GM19397 (cell line): ENCODE measurements around the gene PCNX4.
A peak's percentile ranks its signal among the peaks of the same experiment; 100 is the strongest.
"Not testable (repeated sequence)": the region's sequence is repeated elsewhere in the genome, so short reads cannot be mapped to it uniquely, and the experiment has no call there.

ENCODE experiments used
- ATAC-seq: cut with Tn5 transposase; IDR thresholded peaks from one replicate; pipeline ENCODE4 v1.9.1; 2021; ENCODE audit warnings: mild to moderate bottlenecking, moderate library complexity; ENCODE audit not compliant: unreplicated experiment

The PCNX4 gene

DNA sequence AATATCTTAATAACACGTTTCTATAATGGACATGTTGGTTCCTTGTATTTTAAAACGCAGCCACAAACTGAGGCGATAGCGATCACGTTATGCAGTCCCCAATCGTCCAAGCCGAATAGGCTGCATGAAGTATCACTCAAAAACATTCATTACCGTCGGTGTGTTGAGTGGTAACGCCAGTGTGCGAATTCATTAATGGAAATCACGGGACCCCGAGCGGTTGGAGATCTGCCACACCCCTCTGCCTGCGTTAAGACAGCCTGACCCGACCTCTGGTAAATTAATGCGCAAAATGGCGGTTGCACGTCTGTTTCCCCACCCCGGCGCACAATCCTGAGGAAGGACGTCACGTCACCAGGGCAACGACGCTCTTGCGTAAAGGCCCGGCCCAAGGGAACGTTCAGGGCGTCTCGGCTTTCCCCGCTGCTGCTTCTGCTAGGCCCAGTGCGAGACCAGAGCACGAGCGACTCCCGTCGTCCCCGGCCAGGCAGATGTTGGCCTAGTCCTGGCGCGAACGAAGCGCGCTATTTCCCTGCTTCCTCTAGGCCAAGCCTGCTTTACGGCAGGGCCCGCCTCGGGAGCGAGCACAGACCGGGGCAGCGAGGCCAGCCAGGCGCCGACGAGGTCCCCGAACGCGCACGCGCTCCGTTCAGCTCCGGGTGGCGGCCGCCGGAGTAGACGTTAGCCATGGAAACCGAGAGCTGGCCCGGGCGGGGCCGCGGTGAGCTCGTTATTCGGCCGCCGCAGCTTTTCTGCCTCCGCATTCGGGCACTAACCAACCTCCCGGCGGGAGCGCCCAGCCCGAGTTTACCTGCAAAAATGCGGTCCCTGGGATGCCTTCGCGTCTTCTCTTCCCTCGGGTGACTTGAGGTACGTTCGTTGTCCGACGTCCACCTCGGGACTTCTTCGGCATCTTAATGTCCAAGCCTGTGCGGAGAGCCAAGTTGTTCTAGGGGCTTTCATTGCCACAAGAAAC, at the start of gene PCNX4:
Gene PCNX4, plus strand, starts transcription at position 374 of the 976 bp plus-strand sequence. CDS start 15,716 bp downstream, outside the sequence.
- ATAC-seq: peak; percentile 97

GRCh38 chr14:60047976-60048375, 43.7 kb upstream of the PCNX4 start:
- ATAC-seq: not testable (repeated sequence)

DNA sequence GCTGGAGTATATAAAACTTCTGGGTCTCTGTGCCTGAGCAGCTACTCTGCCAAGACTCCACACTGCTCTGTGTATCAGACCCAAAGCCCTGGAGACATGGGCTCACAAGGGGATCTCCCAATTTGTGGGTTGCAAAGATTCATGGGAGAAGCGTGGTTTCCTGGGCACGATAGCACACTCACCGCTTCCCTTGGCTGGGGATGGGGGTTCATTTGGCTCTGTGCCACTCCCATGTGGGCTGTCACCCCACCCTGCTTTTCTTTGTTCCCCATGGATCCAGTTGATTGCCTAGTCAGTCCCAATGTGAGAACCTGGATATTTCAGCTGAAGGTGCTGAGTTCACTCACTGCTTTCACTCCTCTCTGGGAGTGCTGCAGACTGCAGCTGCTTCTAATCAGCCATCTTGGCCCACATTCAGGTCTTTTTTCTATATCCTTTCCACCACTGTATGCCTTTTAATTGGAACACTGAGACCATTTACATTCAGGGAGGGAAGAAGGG, 40.0 kb upstream of the PCNX4 start:
- no peak for ATAC-seq

GRCh38 chr14:60058087-60058486, 33.6 kb upstream of the PCNX4 start:
- ATAC-seq: no peak

GRCh38 chr14:60061371-60061770, 30.4 kb upstream of the PCNX4 start:
- no peak for ATAC-seq

GRCh38 chr14:60064491-60065072, 27.1 kb upstream of the PCNX4 start:
- no peak for ATAC-seq

GRCh38 chr14:60067882-60068281, 23.8 kb upstream of the PCNX4 start:
- ATAC-seq: no peak

DNA sequence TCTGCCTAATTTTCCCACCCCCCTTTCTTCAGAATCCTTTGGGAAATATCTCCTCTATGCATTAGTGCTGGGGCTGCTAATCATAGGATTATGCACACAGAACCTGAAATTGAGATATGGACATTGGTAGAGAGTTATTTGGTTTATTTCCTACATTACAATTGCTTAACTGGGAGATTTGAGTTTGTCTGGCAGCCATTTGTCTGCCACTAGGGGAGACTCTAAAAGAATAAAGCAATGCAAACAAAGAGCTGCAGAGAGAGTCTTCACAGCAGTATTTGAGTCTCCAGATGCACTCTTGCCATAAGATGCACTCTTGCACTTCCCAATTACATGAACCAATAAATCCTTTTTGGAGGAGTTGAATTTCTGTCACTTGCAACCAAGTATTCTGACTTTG, 12.0 kb upstream of the PCNX4 start:
- ATAC-seq: no peak

- no peak for ATAC-seq
Measured at GRCh38 chr14:60085085-60085484, 6.6 kb upstream of the PCNX4 start.

- no peak for ATAC-seq
Measured at GRCh38 chr14:60085693-60086092, 6.0 kb upstream of the PCNX4 start.

- no peak for ATAC-seq
Measured at GRCh38 chr14:60087668-60088067, 4.1 kb upstream of the PCNX4 start.

GRCh38 chr14:60089221-60089620, 2.5 kb upstream of the PCNX4 start:
- ATAC-seq: no peak

DNA sequence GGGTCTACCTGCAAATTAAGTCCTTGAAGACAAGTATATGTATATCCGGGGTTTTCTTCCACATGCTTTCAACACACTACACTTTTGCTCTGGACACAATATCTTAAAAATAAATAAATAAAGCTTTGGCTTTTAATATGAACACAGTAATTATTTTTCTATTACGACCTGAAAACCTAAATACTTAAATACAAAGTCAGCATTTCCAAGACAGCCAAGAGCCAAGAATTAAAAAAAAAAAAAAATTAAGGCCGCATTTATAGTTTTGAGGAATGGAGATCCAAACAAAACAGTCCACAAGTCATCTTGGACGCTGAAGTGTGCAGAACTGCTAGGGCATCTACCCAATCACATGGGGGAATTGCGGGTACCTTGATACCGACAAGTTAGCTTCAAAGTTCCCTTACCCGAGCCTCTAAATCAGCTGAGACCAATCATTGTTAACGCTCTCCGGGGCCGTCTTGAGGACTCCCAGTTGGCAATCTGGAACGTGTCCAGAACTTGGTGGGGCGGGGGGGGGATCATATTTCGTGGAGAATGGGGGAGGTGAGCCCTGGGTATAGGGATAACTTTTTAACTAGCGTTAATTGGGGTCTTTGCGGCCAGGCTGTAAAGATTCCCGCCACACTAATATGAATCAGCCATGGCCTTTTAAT, 731 bp upstream of the PCNX4 start:
- ATAC-seq: no peak

- no peak for ATAC-seq
Measured at GRCh38 chr14:60092526-60092920, 800 bp downstream of the PCNX4 start.

DNA sequence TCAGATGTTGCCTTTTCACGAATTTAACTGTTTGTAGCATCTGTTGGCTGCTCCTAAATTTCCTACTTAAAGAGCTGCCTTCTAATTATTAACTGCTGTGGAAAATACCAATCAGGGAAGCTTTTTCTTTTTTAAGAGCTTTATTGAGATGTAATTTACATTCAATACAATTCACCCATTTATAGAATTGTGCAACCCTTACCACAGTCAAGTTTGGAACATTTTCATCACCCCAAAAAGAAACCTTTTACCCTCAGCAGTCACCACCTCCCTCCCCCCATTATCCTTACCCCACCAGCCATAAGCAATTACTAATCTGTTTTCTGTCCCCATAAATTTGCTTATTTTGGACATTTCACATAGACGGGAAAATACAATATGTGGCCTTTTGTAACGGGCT, 1.4 kb downstream of the PCNX4 start:
- no peak for ATAC-seq

DNA sequence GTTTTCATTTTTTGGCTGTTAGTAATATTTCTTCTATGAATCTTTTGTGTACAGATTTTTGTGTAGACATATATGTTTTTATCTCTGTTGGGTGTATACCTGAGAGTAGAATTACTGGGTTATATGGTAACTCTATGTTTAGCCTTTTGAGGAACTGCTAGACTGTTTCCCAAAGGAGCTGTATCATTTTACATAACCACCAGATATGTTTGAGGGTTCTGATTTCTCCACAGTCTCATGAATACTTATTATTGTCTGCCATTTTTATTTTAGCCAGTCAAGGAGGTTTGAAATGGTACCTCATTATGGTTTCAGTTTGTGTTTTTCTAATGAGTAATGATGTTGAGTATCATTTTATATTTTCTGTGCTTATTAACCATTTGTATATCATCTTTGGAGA, 1.9 kb downstream of the PCNX4 start:
- ATAC-seq: no peak

DNA sequence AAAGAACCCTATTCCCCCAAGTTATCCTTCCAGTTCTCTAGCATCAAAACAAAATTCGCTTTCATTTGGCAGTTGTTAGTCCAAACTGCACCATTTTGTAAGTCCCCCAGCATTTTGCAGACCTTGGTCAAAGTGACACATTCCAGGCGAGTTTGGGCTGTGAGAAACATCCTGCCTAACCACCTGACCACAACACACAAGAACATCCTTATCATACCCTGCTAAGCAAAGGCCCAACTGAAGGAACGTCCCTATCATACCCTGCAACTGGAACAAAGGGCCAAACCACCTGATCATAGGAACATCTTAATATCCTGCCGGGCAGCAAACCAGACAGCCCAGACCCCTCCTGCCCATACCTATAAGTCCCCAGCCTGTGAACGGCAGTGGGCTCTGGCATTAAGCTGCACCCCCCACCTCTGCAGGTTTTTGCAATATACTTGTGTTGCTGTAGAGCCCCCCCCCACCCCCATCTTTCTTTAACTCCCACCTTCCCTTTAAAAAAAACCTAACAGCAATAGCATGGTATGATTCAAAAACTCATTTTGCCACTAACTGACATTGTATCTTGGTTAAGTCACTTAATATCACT, 2.7 kb downstream of the PCNX4 start:
- ATAC-seq: no peak

GRCh38 chr14:60095231-60095630, 3.5 kb downstream of the PCNX4 start:
- ATAC-seq: no peak

GRCh38 chr14:60095781-60096450, 4.2 kb downstream of the PCNX4 start:
- no peak for ATAC-seq

GRCh38 chr14:60097974-60098373, 6.3 kb downstream of the PCNX4 start:
- ATAC-seq: no peak

- not testable (repeated sequence) for ATAC-seq
Measured at GRCh38 chr14:60099855-60100254, 8.1 kb downstream of the PCNX4 start.
